Dendritic cell treated with granulocyte-macrophage colony-stimulating factor and Interleukin-4, amounts not matched to agents 40 ng/mL and 50 ng/mL, for 4 days (primary cell): ENCODE measurements around the gene VWA8.
"Not testable (repeated sequence)": the region's sequence is repeated elsewhere in the genome, so short reads cannot be mapped to it uniquely, and the experiment has no call there.

ENCODE experiments used
- H3K27ac Mint-ChIP-seq: one replicate; pipeline ENCODE4 v1.8.0; 2022; ENCODE audit warnings: mild to moderate bottlenecking, mixed read lengths
- H3K27me3 Mint-ChIP-seq: one replicate; pipeline ENCODE4 v1.8.0; 2022; ENCODE audit warnings: mild to moderate bottlenecking, mixed read lengths
- H3K36me3 Mint-ChIP-seq: one replicate; pipeline ENCODE4 v1.8.0; 2022; ENCODE audit warnings: low read depth, mixed read lengths
- H3K4me1 Mint-ChIP-seq: one replicate; pipeline ENCODE4 v1.8.0; 2022; ENCODE audit warnings: low read depth, mixed read lengths
- H3K4me3 Mint-ChIP-seq: one replicate; pipeline ENCODE4 v1.8.0; 2022; ENCODE audit warnings: mild to moderate bottlenecking, moderate library complexity, mixed read lengths
- H3K9me3 Mint-ChIP-seq: one replicate; pipeline ENCODE4 v1.8.0; 2022; ENCODE audit warnings: mixed read lengths
- intact Hi-C: fragments of 100-400 bp; cut with micrococcal nuclease; formaldehyde crosslinking; loops from one replicate; pipeline ENCODE4 v1.15.0; 2022

The VWA8 gene

GRCh38 chr13:41897126-41897525 lies 63.8 kb downstream of the VWA8 start:
- no peaks in the 10 kb centered on the region for H3K27me3 Mint-ChIP-seq
- intact Hi-C loops: no loop called here
- no peak overlapping the region for H3K27ac Mint-ChIP-seq
- peaks cover 18% of the 10 kb centered on the region for H3K36me3 Mint-ChIP-seq
- H3K9me3 Mint-ChIP-seq: no peaks in the 10 kb centered on the region
- no peaks in the 10 kb centered on the region for H3K4me1 Mint-ChIP-seq
- no peak overlapping the region for H3K4me3 Mint-ChIP-seq

- H3K9me3 Mint-ChIP-seq: no peaks in the 10 kb centered on the region
- no peak overlapping the region for H3K4me3 Mint-ChIP-seq
- H3K27me3 Mint-ChIP-seq: no peaks in the 10 kb centered on the region
- H3K4me1 Mint-ChIP-seq: no peaks in the 10 kb centered on the region
- peaks cover 26% of the 10 kb centered on the region for H3K36me3 Mint-ChIP-seq
- intact Hi-C loops: no loop called here
- no peak overlapping the region for H3K27ac Mint-ChIP-seq
These were observed 65.4 kb downstream of the VWA8 start for GRCh38 chr13:41895478-41895877.

- H3K27ac Mint-ChIP-seq: no peak overlapping the region
- no peak overlapping the region for H3K4me3 Mint-ChIP-seq
- no peaks in the 10 kb centered on the region for H3K27me3 Mint-ChIP-seq
- intact Hi-C loops: no loop called here
- H3K4me1 Mint-ChIP-seq: no peaks in the 10 kb centered on the region
- peaks cover 23% of the 10 kb centered on the region for H3K36me3 Mint-ChIP-seq
- no peaks in the 10 kb centered on the region for H3K9me3 Mint-ChIP-seq
These were observed 69.8 kb downstream of the VWA8 start for GRCh38 chr13:41891119-41891518.

- H3K36me3 Mint-ChIP-seq: peaks cover 51% of the 10 kb centered on the region
- H3K27ac Mint-ChIP-seq: no peak overlapping the region
- peaks cover 24% of the 10 kb centered on the region for H3K9me3 Mint-ChIP-seq
- intact Hi-C loops: no loop called here
- H3K4me1 Mint-ChIP-seq: no peaks in the 10 kb centered on the region
- no peak overlapping the region for H3K4me3 Mint-ChIP-seq
- no peaks in the 10 kb centered on the region for H3K27me3 Mint-ChIP-seq
These were observed 77.8 kb downstream of the VWA8 start for GRCh38 chr13:41883147-41883546.

GRCh38 chr13:41881890-41882289 lies 79.0 kb downstream of the VWA8 start:
- H3K27me3 Mint-ChIP-seq, H3K27ac Mint-ChIP-seq, H3K4me3 Mint-ChIP-seq, H3K4me1 Mint-ChIP-seq, intact Hi-C loops: not testable (repeated sequence)
- H3K36me3 Mint-ChIP-seq: peaks cover 50% of the 10 kb centered on the region
- H3K9me3 Mint-ChIP-seq: peaks cover 24% of the 10 kb centered on the region

- H3K4me1 Mint-ChIP-seq: no peaks in the 10 kb centered on the region
- no peaks in the 10 kb centered on the region for H3K27me3 Mint-ChIP-seq
- no peak overlapping the region for H3K27ac Mint-ChIP-seq
- intact Hi-C loops: no loop called here
- H3K4me3 Mint-ChIP-seq: no peak overlapping the region
- H3K36me3 Mint-ChIP-seq: peaks cover 44% of the 10 kb centered on the region
- H3K9me3 Mint-ChIP-seq: peaks cover 24% of the 10 kb centered on the region
These were observed 79.9 kb downstream of the VWA8 start for GRCh38 chr13:41880966-41881365.

GRCh38 chr13:41864658-41865057 lies 96.3 kb downstream of the VWA8 start:
- Mint-ChIP-seq H3K4me3 (no peak overlapping the region), H3K9me3 (no peaks in the 10 kb centered on the region), H3K27ac (peak overlapping the region; percentile 65), H3K27me3 (no peaks in the 10 kb centered on the region), H3K36me3 (peaks cover 6% of the 10 kb centered on the region), H3K4me1 (peaks cover 26% of the 10 kb centered on the region)
- intact Hi-C loops: no loop called here

- H3K9me3 Mint-ChIP-seq, H3K4me3 Mint-ChIP-seq, H3K27ac Mint-ChIP-seq, intact Hi-C loops, H3K27me3 Mint-ChIP-seq: not testable (repeated sequence)
- Mint-ChIP-seq H3K36me3 (peaks cover 13% of the 10 kb centered on the region), H3K4me1 (peaks cover 31% of the 10 kb centered on the region)
These were observed 98.2 kb downstream of the VWA8 start for GRCh38 chr13:41862659-41863058.

GRCh38 chr13:41859565-41859964 lies 101.3 kb downstream of the VWA8 start:
- peaks cover 19% of the 10 kb centered on the region for H3K36me3 Mint-ChIP-seq

GRCh38 chr13:41858780-41859179 lies 102.1 kb downstream of the VWA8 start:
- no peak overlapping the region for H3K4me3 Mint-ChIP-seq
- H3K9me3 Mint-ChIP-seq: no peaks in the 10 kb centered on the region
- no peaks in the 10 kb centered on the region for H3K27me3 Mint-ChIP-seq
- H3K4me1 Mint-ChIP-seq: peaks cover 15% of the 10 kb centered on the region
- intact Hi-C loops: no loop called here
- H3K27ac Mint-ChIP-seq: no peak overlapping the region
- peaks cover 19% of the 10 kb centered on the region for H3K36me3 Mint-ChIP-seq

More at GRCh38 chr13:41859565-41859964, 101.3 kb downstream of the VWA8 start:
- intact Hi-C loops: no loop called here
- Mint-ChIP-seq H3K4me1 (peaks cover 23% of the 10 kb centered on the region), H3K27ac (no peak overlapping the region), H3K27me3 (no peaks in the 10 kb centered on the region), H3K9me3 (no peaks in the 10 kb centered on the region), H3K4me3 (no peak overlapping the region)

GRCh38 chr13:41854758-41855157 lies 106.2 kb downstream of the VWA8 start:
- Mint-ChIP-seq H3K4me3 (no peak overlapping the region), H3K27ac (no peak overlapping the region), H3K9me3 (peaks cover 10% of the 10 kb centered on the region), H3K36me3 (peaks cover 22% of the 10 kb centered on the region), H3K27me3 (no peaks in the 10 kb centered on the region), H3K4me1 (peaks cover 5% of the 10 kb centered on the region)
- intact Hi-C loops: no loop called here

GRCh38 chr13:41851351-41851750 lies 109.6 kb downstream of the VWA8 start:
- no peak overlapping the region for H3K27ac Mint-ChIP-seq
- H3K36me3 Mint-ChIP-seq: peaks cover 16% of the 10 kb centered on the region
- peaks cover 19% of the 10 kb centered on the region for H3K9me3 Mint-ChIP-seq
- H3K4me3 Mint-ChIP-seq: no peak overlapping the region
- intact Hi-C loops: no loop called here
- H3K4me1 Mint-ChIP-seq: no peaks in the 10 kb centered on the region
- no peaks in the 10 kb centered on the region for H3K27me3 Mint-ChIP-seq

GRCh38 chr13:41848435-41849255 lies 112.3 kb downstream of the VWA8 start:
- Mint-ChIP-seq H3K36me3 (peaks cover 8% of the 10 kb centered on the region), H3K27me3 (no peaks in the 10 kb centered on the region), H3K9me3 (peaks cover 19% of the 10 kb centered on the region), H3K27ac (no peak overlapping the region), H3K4me1 (no peaks in the 10 kb centered on the region), H3K4me3 (no peak overlapping the region)
- intact Hi-C loops: no loop called here

- Mint-ChIP-seq H3K36me3 (no peaks in the 10 kb centered on the region), H3K4me3 (no peak overlapping the region), H3K9me3 (peaks cover 9% of the 10 kb centered on the region), H3K4me1 (peaks cover 5% of the 10 kb centered on the region), H3K27me3 (no peaks in the 10 kb centered on the region), H3K27ac (no peak overlapping the region)
- intact Hi-C loops: no loop called here
These were observed 113.7 kb downstream of the VWA8 start for GRCh38 chr13:41847216-41847615.
